Fibroblast of mammary gland (primary cell): ENCODE results near the gene KRT9.
"Not testable (repeated sequence)": the region's sequence is repeated elsewhere in the genome, so short reads cannot be mapped to it uniquely, and the experiment has no call there.

Experiments used
- DNase-seq: peaks from one replicate; pipeline ENCODE4 v3.0.0-alpha.2; 2010; ENCODE audit warnings: low read depth
- H3K4me3 ChIP-seq: 2 replicates; pipeline ENCODE4 v1.5.1; 2011; ENCODE audit warnings: low read depth, mild to moderate bottlenecking, low read length, moderate library complexity; ENCODE audit not compliant: control insufficient read depth
- CTCF ChIP-seq: conservative IDR thresholded peaks from 2 replicates; pipeline ENCODE4 v1.5.1; 2011; ENCODE audit warnings: low read depth, low read length, inconsistent platforms; ENCODE audit not compliant: control insufficient read depth, insufficient read depth

KRT9 gene

GRCh38 chr17:41617698-41618097, 45.8 kb upstream of the KRT9 start:
- no peak for DNase-seq
- no peak for TF ChIP-seq CTCF
- H3K4me3 ChIP-seq: no peak overlapping the region

- no peak for TF ChIP-seq CTCF
- DNase-seq: no peak
- H3K4me3 ChIP-seq: no peak overlapping the region
These were observed 45.3 kb upstream of the KRT9 start for GRCh38 chr17:41617136-41617535.

- not testable (repeated sequence) for H3K4me3 ChIP-seq, DNase-seq
These were observed 44.6 kb upstream of the KRT9 start for GRCh38 chr17:41616486-41616885.

GRCh38 chr17:41615454-41615853, 43.6 kb upstream of the KRT9 start:
- no peak for DNase-seq
- no peak for TF ChIP-seq CTCF
- H3K4me3 ChIP-seq: no peak overlapping the region

GRCh38 chr17:41614767-41615166, 42.9 kb upstream of the KRT9 start:
- not testable (repeated sequence) for DNase-seq, H3K4me3 ChIP-seq

GRCh38 chr17:41614098-41614497, 42.2 kb upstream of the KRT9 start:
- no peak for TF ChIP-seq CTCF
- no peak overlapping the region for H3K4me3 ChIP-seq
- no peak for DNase-seq

- no peak for TF ChIP-seq CTCF
- DNase-seq: no peak
- no peak overlapping the region for H3K4me3 ChIP-seq
These were observed 41.6 kb upstream of the KRT9 start for GRCh38 chr17:41613277-41614082.

GRCh38 chr17:41612376-41613160, 40.7 kb upstream of the KRT9 start, which contains the start of gene KRT16:
Gene KRT16 (minus strand): TSS chr17:41612767. CDS start chr17:41612688, 79 bp downstream.
- not testable (repeated sequence) for H3K4me3 ChIP-seq
- peak; percentile 19 for DNase-seq
